ENCODE measurements around the gene GDF15.

GDF15 gene

DNA sequence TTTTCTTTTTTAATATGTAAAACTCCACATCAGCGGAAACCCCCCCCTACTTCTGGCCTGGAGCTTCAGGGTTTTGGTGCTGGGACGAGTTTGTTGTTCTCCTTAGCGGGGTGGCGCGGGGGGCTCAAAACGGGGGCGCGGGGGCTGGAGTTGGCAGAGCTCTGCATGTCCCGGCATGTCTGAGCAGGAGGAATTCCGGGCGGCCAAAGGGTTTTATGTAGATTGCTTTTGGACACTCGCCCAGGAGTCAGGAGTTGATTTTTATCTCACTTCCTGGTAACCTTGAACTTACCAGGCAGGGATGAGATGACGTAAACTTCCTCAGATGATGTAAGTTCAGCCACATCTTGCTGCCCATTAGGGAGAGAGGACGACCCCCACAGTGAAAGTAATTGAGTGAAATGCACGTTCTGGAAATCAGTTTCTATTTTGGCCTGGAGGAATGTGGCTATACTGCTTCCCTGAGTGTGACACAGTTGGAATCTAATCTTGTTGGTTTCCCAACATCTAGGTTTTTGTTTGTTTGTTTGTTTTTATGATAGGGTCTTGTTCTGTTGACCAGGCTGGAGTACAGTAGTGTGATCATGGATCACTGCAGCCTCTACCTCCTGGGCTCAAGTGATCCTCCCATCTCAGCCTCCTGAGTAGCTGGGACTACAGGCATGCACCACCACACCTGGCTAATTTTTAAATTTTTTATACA, 21.0 kb upstream of the GDF15 start (continued):
- TF ChIP-seq, protein P1, sequence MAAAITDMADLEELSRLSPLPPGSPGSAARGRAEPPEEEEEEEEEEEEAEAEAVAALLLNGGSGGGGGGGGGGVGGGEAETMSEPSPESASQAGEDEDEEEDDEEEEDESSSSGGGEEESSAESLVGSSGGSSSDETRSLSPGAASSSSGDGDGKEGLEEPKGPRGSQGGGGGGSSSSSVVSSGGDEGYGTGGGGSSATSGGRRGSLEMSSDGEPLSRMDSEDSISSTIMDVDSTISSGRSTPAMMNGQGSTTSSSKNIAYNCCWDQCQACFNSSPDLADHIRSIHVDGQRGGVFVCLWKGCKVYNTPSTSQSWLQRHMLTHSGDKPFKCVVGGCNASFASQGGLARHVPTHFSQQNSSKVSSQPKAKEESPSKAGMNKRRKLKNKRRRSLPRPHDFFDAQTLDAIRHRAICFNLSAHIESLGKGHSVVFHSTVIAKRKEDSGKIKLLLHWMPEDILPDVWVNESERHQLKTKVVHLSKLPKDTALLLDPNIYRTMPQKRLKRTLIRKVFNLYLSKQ (tag by site-specific recombination; IDR thresholded peaks at IDR 0.05; ENCODE audit: borderline replicate concordance), result no peak
- TF ChIP-seq ZNF596 (tag by site-specific recombination; IDR thresholded peaks at IDR 0.05), result peak; percentile 24; the same call in 1 of the 2 replicates
- TF ChIP-seq ZFP41 (tag by site-specific recombination; IDR thresholded peaks at IDR 0.05; ENCODE audit: borderline replicate concordance), result no peak
- peak; percentile 95 for TF ChIP-seq SP7 (tag by site-specific recombination; IDR thresholded peaks at IDR 0.05)
- TF ChIP-seq ZNF600 (tag by site-specific recombination; IDR thresholded peaks at IDR 0.05), result peak; percentile 70
- no peak for TF ChIP-seq MYNN (tag by site-specific recombination; IDR thresholded peaks at IDR 0.05; ENCODE audit: borderline replicate concordance)
- TF ChIP-seq, protein P2, sequence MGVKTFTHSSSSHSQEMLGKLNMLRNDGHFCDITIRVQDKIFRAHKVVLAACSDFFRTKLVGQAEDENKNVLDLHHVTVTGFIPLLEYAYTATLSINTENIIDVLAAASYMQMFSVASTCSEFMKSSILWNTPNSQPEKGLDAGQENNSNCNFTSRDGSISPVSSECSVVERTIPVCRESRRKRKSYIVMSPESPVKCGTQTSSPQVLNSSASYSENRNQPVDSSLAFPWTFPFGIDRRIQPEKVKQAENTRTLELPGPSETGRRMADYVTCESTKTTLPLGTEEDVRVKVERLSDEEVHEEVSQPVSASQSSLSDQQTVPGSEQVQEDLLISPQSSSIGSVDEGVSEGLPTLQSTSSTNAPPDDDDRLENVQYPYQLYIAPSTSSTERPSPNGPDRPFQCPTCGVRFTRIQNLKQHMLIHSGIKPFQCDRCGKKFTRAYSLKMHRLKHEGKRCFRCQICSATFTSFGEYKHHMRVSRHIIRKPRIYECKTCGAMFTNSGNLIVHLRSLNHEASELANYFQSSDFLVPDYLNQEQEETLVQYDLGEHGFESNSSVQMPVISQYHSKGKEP (tag by site-specific recombination; IDR thresholded peaks at IDR 0.05), result peak; percentile 90; the same call in 1 of the 2 replicates
- peak; percentile 83 for TF ChIP-seq WT1 (tag by site-specific recombination; IDR thresholded peaks at IDR 0.05)
- TF ChIP-seq, protein P3, sequence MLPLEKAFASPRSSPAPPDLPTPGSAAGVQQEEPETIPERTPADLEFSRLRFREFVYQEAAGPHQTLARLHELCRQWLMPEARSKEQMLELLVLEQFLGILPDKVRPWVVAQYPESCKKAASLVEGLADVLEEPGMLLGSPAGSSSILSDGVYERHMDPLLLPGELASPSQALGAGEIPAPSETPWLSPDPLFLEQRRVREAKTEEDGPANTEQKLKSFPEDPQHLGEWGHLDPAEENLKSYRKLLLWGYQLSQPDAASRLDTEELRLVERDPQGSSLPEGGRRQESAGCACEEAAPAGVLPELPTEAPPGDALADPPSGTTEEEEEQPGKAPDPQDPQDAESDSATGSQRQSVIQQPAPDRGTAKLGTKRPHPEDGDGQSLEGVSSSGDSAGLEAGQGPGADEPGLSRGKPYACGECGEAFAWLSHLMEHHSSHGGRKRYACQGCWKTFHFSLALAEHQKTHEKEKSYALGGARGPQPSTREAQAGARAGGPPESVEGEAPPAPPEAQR (tag by site-specific recombination; IDR thresholded peaks at IDR 0.05), result peak; percentile 81
- TF ChIP-seq, protein P4, sequence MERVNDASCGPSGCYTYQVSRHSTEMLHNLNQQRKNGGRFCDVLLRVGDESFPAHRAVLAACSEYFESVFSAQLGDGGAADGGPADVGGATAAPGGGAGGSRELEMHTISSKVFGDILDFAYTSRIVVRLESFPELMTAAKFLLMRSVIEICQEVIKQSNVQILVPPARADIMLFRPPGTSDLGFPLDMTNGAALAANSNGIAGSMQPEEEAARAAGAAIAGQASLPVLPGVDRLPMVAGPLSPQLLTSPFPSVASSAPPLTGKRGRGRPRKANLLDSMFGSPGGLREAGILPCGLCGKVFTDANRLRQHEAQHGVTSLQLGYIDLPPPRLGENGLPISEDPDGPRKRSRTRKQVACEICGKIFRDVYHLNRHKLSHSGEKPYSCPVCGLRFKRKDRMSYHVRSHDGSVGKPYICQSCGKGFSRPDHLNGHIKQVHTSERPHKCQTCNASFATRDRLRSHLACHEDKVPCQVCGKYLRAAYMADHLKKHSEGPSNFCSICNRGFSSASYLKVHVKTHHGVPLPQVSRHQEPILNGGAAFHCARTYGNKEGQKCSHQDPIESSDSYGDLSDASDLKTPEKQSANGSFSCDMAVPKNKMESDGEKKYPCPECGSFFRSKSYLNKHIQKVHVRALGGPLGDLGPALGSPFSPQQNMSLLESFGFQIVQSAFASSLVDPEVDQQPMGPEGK (tag by site-specific recombination; IDR thresholded peaks at IDR 0.05), result peak; percentile 98
- no peak for TF ChIP-seq ZNF658 (tag by site-specific recombination; IDR thresholded peaks at IDR 0.05)
- peak; percentile 53; the same call in 1 of the 2 replicates for TF ChIP-seq ZNF76 (tag by site-specific recombination; IDR thresholded peaks at IDR 0.05; ENCODE audit: borderline replicate concordance, low read depth)
- TF ChIP-seq, protein P5, sequence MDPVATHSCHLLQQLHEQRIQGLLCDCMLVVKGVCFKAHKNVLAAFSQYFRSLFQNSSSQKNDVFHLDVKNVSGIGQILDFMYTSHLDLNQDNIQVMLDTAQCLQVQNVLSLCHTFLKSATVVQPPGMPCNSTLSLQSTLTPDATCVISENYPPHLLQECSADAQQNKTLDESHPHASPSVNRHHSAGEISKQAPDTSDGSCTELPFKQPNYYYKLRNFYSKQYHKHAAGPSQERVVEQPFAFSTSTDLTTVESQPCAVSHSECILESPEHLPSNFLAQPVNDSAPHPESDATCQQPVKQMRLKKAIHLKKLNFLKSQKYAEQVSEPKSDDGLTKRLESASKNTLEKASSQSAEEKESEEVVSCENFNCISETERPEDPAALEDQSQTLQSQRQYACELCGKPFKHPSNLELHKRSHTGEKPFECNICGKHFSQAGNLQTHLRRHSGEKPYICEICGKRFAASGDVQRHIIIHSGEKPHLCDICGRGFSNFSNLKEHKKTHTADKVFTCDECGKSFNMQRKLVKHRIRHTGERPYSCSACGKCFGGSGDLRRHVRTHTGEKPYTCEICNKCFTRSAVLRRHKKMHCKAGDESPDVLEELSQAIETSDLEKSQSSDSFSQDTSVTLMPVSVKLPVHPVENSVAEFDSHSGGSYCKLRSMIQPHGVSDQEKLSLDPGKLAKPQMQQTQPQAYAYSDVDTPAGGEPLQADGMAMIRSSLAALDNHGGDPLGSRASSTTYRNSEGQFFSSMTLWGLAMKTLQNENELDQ (tag by site-specific recombination; IDR thresholded peaks at IDR 0.05; ENCODE audit: low read depth), result no peak
- peak; percentile 83; the same call in 1 of the 2 replicates for TF ChIP-seq ZNF558 (tag by site-specific recombination; IDR thresholded peaks at IDR 0.05)
- no peak for TF ChIP-seq ZFHX2 (tag by site-specific recombination; conservative IDR thresholded peaks at IDR 0.05)
- TF ChIP-seq, protein P6, sequence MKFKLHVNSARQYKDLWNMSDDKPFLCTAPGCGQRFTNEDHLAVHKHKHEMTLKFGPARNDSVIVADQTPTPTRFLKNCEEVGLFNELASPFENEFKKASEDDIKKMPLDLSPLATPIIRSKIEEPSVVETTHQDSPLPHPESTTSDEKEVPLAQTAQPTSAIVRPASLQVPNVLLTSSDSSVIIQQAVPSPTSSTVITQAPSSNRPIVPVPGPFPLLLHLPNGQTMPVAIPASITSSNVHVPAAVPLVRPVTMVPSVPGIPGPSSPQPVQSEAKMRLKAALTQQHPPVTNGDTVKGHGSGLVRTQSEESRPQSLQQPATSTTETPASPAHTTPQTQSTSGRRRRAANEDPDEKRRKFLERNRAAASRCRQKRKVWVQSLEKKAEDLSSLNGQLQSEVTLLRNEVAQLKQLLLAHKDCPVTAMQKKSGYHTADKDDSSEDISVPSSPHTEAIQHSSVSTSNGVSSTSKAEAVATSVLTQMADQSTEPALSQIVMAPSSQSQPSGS (tag by site-specific recombination; IDR thresholded peaks at IDR 0.05; ENCODE audit: low read depth), result peak; percentile 99
- no peak for TF ChIP-seq ZNF211 (tag by site-specific recombination; IDR thresholded peaks at IDR 0.05; ENCODE audit: low read depth)
- no peak for TF ChIP-seq ZFP37 (tag by site-specific recombination; IDR thresholded peaks at IDR 0.05)
- TF ChIP-seq, protein P7, sequence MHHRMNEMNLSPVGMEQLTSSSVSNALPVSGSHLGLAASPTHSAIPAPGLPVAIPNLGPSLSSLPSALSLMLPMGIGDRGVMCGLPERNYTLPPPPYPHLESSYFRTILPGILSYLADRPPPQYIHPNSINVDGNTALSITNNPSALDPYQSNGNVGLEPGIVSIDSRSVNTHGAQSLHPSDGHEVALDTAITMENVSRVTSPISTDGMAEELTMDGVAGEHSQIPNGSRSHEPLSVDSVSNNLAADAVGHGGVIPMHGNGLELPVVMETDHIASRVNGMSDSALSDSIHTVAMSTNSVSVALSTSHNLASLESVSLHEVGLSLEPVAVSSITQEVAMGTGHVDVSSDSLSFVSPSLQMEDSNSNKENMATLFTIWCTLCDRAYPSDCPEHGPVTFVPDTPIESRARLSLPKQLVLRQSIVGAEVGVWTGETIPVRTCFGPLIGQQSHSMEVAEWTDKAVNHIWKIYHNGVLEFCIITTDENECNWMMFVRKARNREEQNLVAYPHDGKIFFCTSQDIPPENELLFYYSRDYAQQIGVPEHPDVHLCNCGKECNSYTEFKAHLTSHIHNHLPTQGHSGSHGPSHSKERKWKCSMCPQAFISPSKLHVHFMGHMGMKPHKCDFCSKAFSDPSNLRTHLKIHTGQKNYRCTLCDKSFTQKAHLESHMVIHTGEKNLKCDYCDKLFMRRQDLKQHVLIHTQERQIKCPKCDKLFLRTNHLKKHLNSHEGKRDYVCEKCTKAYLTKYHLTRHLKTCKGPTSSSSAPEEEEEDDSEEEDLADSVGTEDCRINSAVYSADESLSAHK (tag by site-specific recombination; IDR thresholded peaks at IDR 0.05), result peak; percentile 100
- TF ChIP-seq ZNF701 (tag by site-specific recombination; IDR thresholded peaks at IDR 0.05), result no peak
- TF ChIP-seq ZNF302 (tag by site-specific recombination; IDR thresholded peaks at IDR 0.05; ENCODE audit: low read depth), result peak; percentile 49; the same call in 1 of the 2 replicates
- 0 out of 2 replicates have a peak, but pooled peaks have one; percentile 42 for TF ChIP-seq ZNF2 (tag by site-specific recombination; IDR thresholded peaks at IDR 0.05)
- TF ChIP-seq ZNF394 (tag by site-specific recombination; IDR thresholded peaks at IDR 0.05; ENCODE audit: borderline replicate concordance), result peak; percentile 50; the same call in 1 of the 2 replicates
- TF ChIP-seq ZFP69B (tag by site-specific recombination; IDR thresholded peaks at IDR 0.05), result peak; percentile 77
